CD4-positive, alpha-beta T cell treated with Interleukin-6 for 4 hours (primary cell): Measurements from ENCODE around the gene SLC25A33.
"Not testable (repeated sequence)": the region's sequence is repeated elsewhere in the genome, so short reads cannot be mapped to it uniquely, and the experiment has no call there.

ENCODE experiments used
- DNase-seq: peaks from one replicate; pipeline ENCODE4 v3.0.0-alpha.2; 2020; ENCODE audit warnings: mixed read lengths

Gene SLC25A33

DNA sequence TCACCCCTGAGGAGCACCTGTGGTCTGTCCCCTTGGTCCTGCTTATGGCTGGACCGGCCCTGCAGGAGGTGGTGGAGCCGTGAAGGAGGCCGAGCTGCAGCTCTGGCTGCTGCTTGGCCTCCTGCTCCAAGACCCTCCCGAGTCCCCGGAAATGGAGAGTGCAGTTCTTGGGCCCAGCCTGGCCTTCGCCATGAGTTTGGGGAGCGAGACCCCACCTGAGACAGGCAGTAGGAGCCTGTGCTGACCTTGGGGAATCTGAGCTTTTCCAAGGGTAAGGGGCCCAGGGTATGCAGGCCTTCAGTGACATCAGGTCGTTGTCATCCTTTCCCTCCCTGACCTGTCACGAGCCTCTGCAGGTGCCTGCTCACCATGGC, 63.5 kb downstream of the SLC25A33 start:
- no peak for DNase-seq

DNA sequence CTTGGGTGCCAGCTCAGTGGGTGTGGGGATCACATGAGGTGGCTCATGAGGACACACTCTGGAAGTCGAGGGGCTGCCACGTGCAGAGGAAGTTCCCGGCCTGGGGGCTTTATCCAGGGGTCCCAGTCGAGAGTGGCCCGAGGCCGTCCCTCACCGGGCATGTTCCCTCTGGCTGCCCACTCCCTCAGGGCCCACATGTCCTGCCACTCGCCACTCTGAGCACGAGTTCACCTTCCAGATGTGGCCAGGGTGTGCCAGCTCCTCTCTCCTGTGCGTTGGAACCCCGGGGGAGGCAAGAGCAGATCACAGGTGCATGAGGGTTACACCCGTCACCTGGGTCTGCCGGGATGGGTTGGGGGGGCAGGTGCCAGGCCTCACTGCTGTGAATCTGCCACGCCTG, 64.0 kb downstream of the SLC25A33 start:
- no peak for DNase-seq

- DNase-seq = no peak
These were observed 64.8 kb downstream of the SLC25A33 start for GRCh38 chr1:9603766-9604753.

GRCh38 chr1:9604836-9605235, 65.6 kb downstream of the SLC25A33 start:
- no peak for DNase-seq

GRCh38 chr1:9605946-9606455, 66.7 kb downstream of the SLC25A33 start:
- no peak for DNase-seq

GRCh38 chr1:9606458-9606857, 67.2 kb downstream of the SLC25A33 start:
- DNase-seq = no peak

GRCh38 chr1:9606948-9607347, 67.7 kb downstream of the SLC25A33 start:
- no peak for DNase-seq

DNA sequence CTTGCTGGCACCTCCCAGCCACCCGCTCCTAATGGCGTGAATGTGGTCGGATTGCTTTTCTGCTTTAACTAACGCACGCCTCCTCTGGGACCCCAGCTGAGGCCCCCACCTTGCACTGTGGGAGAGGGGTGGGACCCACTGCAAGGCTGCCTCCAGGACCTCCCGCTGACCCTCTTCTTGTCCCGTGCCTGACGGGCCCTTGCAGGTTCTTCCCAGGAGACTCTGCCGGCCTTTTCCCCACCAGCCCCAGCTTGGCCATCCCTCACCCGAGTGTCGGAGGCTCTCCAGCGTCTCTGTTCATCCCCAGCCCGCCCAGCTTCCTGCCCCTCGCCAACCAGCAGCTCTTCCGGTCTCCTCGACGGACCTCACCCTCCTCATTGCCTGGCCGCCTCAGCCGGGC, 68.1 kb downstream of the SLC25A33 start:
- DNase-seq = no peak

DNA sequence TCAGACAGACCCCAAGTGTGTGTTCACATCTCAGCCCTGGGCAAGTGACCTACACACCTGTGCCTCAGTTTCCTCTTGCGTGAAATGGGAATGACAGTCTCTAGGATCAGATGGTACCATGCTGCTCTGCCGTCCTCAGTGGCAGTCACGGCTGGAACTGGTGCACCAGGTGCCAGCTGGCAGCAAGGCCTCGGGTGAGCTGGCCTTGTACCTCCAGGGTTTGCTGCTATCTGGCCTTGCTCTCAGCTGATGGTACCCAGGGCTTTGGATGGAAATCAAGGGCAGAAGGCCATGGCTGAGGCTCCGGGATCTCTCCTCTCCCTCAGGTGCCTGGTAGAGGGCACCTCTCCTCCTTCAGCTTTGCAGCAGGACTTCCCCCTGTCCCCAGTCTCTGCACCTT, 70.7 kb downstream of the SLC25A33 start:
- DNase-seq = no peak

DNA sequence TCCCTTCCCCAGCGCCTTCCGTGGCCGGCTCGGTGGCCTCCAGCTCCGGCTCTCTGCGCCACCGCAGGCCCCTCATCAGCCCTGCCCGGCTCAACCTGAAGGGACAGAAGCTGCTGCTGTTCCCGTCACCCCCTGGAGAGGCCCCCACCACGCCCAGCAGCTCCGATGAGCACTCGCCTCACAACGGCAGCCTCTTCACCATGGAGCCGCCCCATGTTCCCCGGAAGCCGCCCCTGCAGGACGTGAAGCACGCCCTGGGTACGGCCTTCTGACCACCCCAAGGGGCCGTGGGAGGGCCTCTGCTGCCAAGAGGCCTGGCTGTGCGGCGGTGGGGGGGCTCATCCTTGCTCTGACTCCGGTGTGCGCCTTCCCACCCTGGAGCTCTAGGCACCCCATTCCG, 71.3 kb downstream of the SLC25A33 start:
- no peak for DNase-seq

- DNase-seq = no peak
These were observed 72.5 kb downstream of the SLC25A33 start for GRCh38 chr1:9611716-9612115.

DNA sequence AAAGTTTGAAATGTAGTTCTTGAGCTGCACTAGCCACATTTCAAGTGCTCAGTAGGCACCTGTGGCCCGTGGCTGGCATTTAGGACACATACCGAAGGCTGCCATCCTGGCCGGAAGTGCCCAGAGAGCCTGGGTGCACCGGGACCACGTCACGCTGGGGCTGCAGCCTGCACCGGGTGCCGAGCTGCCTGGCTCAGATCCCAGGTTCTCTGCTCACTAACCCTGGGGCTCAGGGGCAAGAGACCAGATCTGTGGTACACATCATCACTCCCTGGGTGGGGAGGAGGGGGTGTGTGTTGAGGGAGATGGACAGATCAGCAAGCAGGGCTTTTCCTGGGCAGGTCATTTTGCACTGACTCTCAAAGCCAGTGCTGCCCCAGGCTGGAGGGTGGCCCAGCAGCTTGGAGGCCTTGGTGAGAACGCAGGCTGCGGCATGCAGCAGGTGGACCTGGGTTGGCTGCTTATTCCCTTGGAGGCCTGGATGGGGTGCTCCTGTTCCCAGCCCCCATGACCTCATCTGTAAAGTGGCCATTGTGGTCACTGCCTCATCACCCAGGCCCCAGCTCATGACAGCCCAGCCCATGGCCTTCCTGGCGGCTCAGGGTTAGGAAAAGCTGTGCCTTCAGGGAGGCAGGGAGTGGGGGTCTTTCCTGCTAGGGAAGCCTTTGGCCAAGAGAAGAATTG, 73.0 kb downstream of the SLC25A33 start:
- DNase-seq = no peak

DNA sequence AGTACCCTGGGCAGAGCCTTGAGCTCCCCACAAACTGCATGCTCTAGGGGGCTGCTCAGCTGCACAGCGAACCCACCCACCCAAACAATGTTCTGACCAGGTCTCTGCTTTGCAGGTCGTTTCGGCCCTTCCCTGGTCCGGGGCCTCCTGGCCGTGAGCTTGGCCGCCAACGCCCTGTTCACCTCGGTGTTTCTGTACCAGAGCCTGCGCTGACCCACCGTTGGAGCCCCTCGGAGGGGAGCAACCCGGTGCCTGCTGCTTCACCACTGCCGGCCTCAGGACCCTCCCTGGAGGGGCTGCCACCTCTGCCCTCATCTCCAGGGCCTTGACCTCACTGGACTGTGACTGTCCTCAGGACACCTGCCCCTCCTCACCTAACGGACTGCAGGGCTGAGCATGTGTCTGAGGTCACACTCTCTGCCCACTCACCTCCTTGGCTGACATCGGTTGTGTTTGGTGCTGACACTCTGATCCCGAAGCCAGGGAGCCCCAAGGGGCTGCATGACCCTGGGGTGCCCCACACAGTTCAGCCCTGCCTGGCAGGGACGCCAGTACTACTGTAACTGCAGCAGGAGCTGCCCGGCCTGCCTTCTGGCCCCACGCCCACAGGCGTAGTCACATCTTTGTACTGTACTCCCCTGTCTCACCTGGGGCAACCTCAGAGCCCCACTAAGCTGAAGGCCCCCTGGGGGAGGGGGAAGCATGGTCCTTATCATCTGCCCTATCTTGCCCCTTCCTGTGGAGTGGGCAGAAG, 73.8 kb downstream of the SLC25A33 start:
- DNase-seq = no peak

DNA sequence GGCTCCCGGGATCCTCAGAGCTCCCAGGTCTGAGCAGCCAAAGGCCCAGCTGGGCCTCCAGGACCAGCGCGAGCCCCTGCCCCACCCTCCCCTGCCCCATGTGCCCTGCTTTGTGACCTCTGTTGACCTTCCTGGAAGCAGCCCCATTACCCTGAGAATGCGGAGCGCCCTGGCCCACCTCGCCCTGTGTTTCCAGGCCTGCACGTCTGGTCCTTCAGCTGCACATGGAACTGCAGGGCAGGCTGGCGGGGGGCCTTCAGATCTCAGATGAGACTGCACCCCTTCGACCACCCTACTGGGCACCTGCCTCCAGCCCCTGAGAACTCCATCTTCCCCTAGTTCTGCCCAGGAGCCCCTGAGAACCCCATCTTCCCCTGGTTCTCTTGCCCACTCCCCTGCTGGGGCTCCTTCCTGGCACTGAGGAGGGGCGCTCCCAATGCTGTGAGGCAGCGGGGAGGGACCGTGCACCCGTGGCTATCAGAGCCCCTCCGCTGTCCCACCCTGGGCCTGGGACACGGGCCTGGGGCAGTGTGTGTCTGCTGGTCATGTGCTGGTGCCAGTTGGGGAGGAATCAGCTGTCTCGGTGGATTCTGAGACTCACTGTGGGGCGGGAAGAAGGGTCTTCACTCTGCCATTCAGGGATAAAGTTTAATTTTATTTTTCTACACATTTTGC, 74.5 kb downstream of the SLC25A33 start:
- DNase-seq = no peak

GRCh38 chr1:9615316-9616063, 76.2 kb downstream of the SLC25A33 start:
- peak; percentile 66 for DNase-seq

DNA sequence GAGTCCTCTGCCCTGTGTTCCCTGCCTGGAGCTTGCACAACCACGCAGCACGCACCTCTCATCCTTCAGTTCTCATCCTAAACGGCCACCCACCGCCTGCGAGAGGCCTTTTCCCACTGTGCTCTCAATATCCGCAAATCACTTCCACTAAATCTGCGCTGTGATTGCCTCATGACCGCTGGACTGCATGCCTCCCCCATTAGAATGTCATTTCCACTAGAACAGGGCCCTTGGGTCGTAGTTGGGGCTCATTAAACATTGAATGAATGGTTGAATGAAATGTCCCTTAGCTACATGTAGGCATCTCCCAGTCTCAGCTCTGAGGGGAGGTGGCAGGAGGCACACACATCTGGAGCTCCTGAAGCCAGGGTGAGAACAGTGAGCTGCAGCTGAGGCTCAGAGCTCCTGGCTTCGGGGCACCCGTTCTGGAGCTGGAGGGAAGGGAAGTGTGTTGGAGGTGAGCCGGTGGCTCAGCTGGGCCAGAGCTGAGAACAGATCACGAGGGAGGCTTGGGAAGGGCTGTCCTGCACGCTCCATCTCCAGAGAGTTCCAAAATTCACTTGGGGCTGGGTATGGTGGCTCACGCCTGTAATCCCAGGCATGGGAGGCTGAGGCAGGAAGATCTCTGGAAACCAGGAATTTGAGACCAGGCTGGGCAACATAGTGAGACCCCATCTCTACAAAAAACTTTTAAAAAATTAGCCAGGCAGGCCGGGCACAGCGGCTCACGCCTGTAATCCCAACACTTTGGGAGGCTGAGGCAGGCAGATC, 79.8 kb downstream of the SLC25A33 start:
- DNase-seq = no peak

- no peak for DNase-seq
These were observed 81.8 kb downstream of the SLC25A33 start for GRCh38 chr1:9621032-9621431.

DNA sequence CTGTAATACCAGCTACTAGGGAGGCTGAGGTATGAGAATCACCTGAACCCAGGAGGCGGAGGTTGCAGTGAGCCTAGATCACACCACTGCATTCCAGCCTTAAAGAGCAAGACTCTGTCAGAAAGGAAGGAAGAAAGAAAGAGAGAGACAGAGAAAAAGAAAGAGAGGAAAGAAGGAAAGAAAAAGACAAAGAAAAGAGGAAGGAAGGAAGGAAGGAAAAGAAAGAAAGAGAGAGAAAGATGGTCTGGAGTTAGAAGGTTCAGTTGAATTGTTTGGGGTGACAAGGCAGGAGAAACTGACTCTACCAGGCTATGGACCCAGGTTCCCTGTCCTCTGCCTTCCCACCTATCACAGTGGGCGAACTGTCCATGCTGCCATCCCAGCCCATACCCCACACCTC, 84.8 kb downstream of the SLC25A33 start:
- DNase-seq = no peak

GRCh38 chr1:9625030-9625429, 85.8 kb downstream of the SLC25A33 start:
- not testable (repeated sequence) for DNase-seq

DNA sequence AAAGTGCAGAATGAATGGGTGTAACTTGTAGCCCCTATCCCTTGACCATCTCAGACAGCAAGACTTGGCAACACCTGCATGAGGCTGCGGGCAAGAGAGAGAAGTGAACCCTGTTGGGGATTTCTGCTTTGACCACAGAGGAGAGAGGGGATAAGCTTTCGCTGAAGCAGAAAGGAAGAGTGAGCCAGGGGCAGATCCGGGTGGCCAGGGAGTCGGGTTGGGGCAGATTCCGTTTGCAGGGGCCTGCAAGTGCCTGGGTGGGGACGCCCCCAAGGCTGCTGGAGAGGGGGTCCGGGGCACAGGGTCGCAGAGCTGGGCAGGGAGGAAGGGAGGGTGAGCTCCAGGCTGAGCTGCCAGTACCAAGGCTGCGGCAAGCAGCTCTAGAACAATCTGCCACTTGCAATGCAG, 86.9 kb downstream of the SLC25A33 start:
- DNase-seq = no peak
